Measurements from ENCODE around the gene ATP8A2. TPM values are rescaled to one million over a fixed set of nuclear protein-coding genes. Genes with fewer than 3 reads are reported as not detected.

Gene ATP8A2
- total RNA-seq, 1 donor from 2014 or later, result 3.4 TPM

DNA sequence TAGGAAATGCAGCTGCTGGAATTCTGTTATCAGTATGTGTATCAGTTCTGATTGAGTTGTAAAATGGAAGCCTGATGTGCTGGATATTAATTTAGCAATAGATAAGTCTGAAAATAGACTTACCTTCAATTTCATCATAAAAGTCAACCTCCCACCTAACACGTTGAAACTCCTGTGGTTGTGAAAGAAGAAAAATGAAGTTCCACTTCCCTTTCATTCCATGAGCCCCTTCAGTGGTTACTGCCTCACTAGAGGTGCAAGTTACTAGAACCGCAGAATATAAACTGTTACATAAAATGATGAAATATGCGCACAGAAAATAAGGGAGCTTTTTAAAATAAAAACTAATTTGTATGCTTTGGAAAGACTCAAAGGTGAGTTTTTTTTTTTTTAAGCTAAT, 430.8 kb downstream of the ATP8A2 start:
- peaks cover 5% of the 10 kb centered on the region for H3K9me3 Mint-ChIP-seq
- no peaks in the 10 kb centered on the region for H3K27me3 Mint-ChIP-seq (ENCODE audit: low read depth)
- H3K36me3 Mint-ChIP-seq (ENCODE audit: low read depth), result no peaks in the 10 kb centered on the region
- H3K4me3 Mint-ChIP-seq, result no peak overlapping the region
- H3K4me1 Mint-ChIP-seq, result peaks cover 6% of the 10 kb centered on the region
- H3K27ac Mint-ChIP-seq (ENCODE audit: unreplicated experiment), result no peak overlapping the region
- DNase-seq (ENCODE audit: low read depth, low spot score), result no peak
- TF ChIP-seq, protein P1, sequence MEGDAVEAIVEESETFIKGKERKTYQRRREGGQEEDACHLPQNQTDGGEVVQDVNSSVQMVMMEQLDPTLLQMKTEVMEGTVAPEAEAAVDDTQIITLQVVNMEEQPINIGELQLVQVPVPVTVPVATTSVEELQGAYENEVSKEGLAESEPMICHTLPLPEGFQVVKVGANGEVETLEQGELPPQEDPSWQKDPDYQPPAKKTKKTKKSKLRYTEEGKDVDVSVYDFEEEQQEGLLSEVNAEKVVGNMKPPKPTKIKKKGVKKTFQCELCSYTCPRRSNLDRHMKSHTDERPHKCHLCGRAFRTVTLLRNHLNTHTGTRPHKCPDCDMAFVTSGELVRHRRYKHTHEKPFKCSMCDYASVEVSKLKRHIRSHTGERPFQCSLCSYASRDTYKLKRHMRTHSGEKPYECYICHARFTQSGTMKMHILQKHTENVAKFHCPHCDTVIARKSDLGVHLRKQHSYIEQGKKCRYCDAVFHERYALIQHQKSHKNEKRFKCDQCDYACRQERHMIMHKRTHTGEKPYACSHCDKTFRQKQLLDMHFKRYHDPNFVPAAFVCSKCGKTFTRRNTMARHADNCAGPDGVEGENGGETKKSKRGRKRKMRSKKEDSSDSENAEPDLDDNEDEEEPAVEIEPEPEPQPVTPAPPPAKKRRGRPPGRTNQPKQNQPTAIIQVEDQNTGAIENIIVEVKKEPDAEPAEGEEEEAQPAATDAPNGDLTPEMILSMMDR (conservative IDR thresholded peaks at IDR 0.05), result no peak

DNA sequence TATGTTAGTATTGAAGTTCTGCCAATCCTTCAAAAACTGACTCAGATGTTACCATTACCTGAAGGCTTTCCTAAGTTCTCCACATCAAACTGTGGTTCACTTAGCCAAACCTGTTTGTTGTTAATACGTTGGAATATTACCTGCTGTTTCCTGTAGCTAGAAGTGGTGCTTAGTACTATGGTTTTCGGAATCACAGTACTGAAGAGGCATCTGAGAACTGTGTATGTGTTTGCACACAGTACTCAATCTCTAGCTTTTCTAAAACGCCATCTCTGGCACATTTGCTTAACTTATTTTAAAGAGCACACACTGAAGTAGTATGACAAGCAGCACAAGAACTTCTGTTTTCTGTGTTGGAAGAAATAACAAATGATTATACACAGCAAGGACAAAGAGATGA, 431.9 kb downstream of the ATP8A2 start:
- Mint-ChIP-seq H3K4me1 (peaks cover 6% of the 10 kb centered on the region), H3K36me3 (ENCODE audit: low read depth) (no peaks in the 10 kb centered on the region), H3K27ac (ENCODE audit: unreplicated experiment) (no peak overlapping the region), H3K9me3 (peaks cover 5% of the 10 kb centered on the region), H3K27me3 (ENCODE audit: low read depth) (no peaks in the 10 kb centered on the region), H3K4me3 (no peak overlapping the region)
- DNase-seq (ENCODE audit: low read depth, low spot score), result no peak
- TF ChIP-seq, protein P1 (conservative IDR thresholded peaks at IDR 0.05), result no peak

DNA sequence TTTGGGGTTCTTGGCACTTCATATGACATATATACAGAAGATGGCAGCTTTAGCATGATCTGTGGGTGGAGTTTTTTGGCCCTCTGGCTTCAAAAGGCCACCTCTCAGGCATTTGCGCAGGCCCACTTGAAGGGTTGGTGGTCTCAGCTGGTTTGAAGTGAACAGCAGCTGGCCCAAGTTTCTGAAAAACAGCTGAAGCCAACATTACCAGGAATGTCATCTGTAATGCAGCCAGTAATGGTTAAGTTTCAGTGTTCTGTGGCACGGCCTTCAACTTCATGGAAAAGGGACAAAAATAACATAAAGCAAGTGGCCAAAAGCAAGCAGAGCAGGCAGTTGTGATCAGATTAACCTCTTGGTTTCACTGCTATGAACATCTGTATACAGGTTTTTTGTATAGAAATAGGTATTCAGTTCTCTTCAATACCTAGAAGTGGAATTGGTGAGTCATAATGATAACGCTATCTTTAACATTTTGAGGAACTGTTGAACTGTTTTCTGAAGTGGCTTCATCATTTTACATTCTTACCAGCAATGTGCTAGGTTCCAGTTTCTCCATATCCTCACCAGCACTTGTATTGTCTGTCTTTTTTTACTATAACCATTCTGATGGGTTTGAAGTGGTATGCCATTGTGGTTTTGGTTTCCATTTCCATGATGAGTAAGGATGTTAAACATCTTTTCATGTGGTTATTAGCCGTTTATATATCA, 434.6 kb downstream of the ATP8A2 start:
- TF ChIP-seq, protein P1 (conservative IDR thresholded peaks at IDR 0.05), result no peak
- H3K27me3 Mint-ChIP-seq (ENCODE audit: low read depth), result no peaks in the 10 kb centered on the region
- peaks cover 9% of the 10 kb centered on the region for H3K9me3 Mint-ChIP-seq
- H3K4me1 Mint-ChIP-seq, result peaks cover 6% of the 10 kb centered on the region
- H3K36me3 Mint-ChIP-seq (ENCODE audit: low read depth), result no peaks in the 10 kb centered on the region
- H3K27ac Mint-ChIP-seq (ENCODE audit: unreplicated experiment), result no peak overlapping the region
- H3K4me3 Mint-ChIP-seq, result no peak overlapping the region
- DNase-seq (ENCODE audit: low read depth, low spot score), result no peak

DNA sequence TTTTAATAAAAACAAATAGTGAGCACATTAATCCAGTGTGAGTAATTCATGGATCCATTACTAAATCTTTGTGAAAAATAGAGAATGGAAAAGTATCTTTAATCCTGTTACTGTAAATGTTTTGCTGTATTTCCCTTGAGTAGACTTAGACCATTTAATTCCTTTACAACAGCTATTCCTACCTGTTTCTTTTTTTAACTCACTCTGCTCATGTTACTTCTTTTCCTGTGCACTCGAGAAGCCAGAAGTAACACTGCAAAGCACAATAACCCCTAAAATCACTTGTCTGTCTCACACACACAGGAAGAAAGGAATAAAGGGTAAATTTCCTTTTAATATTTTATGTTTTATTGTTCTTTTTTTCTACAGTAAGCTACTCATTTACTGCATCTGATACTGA, 435.8 kb downstream of the ATP8A2 start:
- Mint-ChIP-seq H3K4me1 (peaks cover 6% of the 10 kb centered on the region), H3K27me3 (ENCODE audit: low read depth) (no peaks in the 10 kb centered on the region), H3K36me3 (ENCODE audit: low read depth) (peaks cover 5% of the 10 kb centered on the region), H3K4me3 (no peak overlapping the region), H3K9me3 (peaks cover 14% of the 10 kb centered on the region), H3K27ac (ENCODE audit: unreplicated experiment) (no peak overlapping the region)
- DNase-seq (ENCODE audit: low read depth, low spot score), result no peak
- TF ChIP-seq, protein P1 (conservative IDR thresholded peaks at IDR 0.05), result no peak

DNA sequence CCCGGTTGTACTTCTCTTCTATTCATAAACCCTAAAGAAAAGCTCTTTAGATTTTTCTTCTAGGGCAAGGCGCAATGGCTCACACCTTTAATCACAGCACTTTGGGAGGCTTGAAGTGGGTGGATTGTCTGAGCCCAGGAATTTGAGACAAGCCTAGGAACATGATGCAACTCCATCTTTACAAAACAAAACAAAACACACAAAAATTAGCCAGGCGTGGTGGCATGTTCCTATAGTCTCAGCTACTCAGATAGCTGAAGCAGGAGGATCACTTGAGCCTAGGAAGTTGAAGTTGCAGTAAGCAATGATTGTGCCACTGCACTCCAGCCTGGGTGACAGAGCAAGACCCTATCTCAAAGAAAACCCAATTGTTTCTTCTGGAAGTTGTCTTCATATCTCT, 439.7 kb downstream of the ATP8A2 start:
- H3K27ac Mint-ChIP-seq (ENCODE audit: unreplicated experiment), result no peak overlapping the region
- TF ChIP-seq, protein P1 (conservative IDR thresholded peaks at IDR 0.05), result no peak
- peaks cover 7% of the 10 kb centered on the region for H3K36me3 Mint-ChIP-seq (ENCODE audit: low read depth)
- H3K4me3 Mint-ChIP-seq, result no peak overlapping the region
- peaks cover 13% of the 10 kb centered on the region for H3K9me3 Mint-ChIP-seq
- no peaks in the 10 kb centered on the region for H3K27me3 Mint-ChIP-seq (ENCODE audit: low read depth)
- peaks cover 4% of the 10 kb centered on the region for H3K4me1 Mint-ChIP-seq
- DNase-seq (ENCODE audit: low read depth, low spot score), result no peak
